Retina (tissue), 1 donor: Measurements from ENCODE around the gene DSCAM.

Source experiments
- DNase-seq: peaks from one replicate; pipeline ENCODE4 v3.0.0-alpha.2; 2016

The DSCAM gene

DNA sequence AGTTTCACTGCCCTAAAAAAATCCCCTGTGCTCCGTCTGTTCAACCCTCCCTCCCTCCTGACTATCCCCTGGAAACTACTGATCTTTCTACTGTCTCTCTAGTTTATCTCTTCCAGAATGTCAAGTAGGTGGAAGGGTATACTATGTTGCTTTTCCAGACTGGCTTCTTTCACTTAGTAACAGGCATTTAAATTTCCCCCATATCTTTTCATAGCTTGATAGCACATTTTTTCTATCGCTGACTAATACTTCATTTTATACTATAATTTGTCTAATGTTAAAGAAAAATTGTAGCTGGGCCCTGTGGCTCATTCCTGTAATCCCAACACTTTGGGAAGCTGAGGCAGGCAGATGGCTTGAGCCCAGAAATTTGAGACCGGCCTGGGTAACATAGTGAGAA, 142.8 kb downstream of the DSCAM start:
- DNase-seq: no peak

DNA sequence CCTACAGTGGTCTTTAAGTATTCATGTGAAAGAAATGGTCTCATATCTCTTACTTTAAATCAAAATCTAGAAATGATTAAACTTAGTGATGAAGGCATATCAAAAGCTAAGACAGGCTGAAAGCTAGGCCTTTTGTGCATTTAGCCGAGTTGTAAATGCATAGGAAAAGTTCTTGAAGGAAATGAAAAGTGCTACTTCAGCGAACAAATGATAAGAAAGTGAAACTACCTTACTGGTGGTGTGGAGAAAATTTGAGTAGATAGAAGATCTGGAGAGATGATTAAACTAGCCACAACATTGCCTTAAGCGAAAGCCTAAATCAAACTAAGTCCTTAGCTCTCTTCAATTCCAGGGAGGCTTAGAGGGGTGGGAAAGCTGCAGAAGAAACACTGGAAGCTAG, 147.6 kb downstream of the DSCAM start:
- no peak for DNase-seq

DNA sequence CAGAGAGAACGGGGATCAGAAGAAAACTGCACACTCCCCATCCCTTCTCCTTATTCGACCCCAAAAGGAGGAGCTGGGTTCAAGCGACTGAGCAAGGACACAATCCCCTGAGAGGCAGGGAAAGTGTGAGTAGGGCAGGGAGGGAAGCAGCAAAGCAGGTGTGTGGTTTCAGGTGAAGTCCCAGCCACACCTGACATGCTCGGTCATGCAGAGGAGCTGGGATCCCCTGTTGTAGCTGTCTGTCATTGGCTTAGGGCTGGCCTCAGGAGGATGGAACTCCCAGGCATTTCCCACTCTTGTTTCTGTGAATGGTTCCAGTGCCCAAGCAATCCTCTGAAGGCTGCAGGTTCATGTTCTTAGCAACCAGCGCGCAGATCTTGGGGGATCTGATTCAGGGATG, 150.7 kb downstream of the DSCAM start:
- no peak for DNase-seq

DNA sequence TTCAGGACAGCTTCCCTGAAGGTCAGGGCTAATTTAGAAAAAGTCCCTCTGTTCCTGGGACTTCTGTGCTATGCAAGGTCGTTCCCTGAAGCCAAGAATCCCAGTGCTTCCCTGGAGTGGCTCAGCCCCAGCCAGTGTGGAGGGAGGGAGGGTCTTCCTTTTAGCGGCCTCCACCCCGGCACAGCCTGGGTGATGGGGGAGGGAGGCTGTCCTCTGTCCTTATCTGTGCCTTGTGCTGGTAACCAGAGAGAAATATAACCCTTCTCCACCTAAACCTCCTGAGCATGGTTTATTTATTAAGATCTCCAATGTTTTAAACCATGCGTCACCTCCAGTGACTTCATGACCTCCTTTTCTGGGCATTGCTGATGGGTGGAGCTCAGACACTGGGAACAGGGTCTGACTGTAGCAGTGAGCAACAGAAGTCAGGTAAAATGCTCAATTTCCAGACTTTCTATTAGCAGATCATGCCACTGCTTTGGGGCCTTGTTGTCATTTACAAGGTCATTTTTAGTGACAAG, 157.1 kb downstream of the DSCAM start:
- no peak for DNase-seq

DNA sequence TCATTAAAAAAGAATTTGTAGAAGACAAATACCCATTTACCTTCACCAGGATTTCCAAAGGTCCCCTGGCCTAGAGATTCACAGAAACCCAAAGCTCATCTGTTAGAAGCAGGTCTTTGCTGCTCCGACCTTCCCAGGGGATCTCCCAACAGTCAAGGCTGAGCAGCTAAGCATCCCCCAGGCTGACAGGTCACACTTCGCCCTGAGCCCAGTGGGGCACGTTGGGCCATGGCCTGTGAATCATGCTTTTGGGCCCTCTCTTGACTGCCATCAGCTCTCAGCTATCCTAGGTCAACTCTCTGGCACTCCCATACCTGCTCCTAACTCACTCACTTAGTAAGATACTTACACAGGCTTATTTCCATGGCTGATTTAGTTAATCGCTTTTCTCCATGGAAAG, 157.7 kb downstream of the DSCAM start:
- DNase-seq: peak; percentile 36

DNA sequence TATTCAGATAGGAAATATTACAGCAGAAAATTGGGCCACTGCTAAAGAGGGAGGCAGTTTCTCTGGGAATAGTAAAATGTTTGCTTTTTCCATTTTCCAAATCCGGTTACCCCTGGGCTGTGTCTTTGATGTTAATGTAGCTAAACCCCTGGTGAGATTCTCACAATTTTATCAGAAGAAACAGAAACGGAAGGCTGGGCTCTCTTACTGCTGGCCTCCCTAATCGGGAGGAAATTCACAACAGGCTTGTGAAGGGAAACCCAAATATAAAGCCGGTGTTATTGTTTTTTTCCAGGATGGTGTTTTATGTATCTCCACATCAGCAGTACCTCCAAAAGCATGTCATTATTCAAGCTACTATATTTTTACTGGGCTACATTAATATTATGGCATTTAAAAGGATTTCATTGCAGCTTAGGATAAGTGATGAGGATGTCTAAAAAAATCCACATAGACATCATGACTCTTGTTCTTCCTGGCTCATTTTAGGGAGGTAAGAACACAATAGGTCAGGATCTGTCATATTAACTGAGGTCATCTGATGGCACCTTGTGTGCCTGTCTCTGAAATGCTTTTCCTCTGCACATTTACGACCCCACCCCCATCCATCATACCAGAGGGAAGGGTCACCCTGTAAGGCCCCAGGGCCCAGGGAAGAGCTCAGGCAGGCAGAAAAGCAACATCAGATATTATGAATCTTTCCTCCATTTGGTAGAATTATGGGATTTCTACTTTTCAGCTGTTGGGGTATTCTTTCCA, 158.7 kb downstream of the DSCAM start:
- DNase-seq: no peak

DNA sequence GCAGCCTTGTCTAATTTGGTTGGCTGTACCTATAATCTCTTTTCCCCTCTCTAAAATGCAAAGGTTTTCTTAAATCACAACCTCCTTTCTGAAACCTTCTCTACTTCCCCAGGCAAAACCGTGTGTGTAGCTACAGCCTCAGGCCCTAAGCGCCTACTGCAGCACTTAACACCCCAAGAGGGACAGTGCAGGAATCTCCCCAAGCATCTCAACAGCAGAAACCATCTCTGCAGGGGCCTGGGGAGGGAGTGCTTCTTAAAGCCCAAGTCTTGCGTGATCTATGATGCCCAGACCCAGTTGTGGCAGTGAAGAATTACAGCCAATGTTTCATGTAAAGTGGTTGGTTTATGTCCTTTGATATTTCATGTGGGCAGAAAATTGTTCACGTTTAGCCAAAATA, 159.3 kb downstream of the DSCAM start:
- peak; percentile 41 for DNase-seq

DNA sequence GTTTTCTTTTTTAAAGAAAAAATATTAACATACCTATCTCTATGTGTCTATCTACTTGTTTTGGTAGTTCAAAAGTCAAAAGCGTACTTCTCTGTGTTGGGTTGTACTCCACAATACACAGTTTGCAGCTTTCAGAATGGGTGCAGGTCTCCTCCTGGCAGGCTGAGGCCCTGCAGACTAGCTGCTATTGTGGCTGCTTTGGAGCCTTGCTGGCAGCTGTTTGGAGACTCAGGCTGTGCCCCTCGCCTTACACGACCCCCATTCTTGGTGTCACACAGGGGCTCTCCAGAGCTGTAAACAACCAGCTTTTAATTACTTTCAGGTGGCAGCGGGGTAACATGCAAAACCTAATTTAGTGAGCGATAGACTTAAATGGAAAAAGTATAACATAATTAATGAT, 160.4 kb downstream of the DSCAM start:
- no peak for DNase-seq

DNA sequence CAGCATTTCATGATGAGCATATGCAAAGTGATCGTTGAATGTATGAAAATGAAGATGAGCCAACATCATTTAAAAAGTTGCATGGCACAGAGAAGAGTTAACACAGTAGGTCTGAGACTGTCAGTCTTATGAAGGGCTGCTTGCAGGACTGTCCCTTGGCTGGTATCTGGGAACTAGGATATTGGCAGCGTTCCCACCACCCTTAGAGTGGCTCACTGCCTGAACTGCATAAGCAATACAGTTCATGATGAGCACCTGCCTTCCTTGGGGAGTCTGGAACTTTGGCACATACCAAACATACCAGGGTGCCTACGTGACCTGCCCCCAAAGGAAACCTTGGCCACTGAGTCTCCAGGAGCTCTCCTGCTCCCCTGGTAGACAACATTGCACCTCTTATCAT, 161.8 kb downstream of the DSCAM start:
- no peak for DNase-seq

DNA sequence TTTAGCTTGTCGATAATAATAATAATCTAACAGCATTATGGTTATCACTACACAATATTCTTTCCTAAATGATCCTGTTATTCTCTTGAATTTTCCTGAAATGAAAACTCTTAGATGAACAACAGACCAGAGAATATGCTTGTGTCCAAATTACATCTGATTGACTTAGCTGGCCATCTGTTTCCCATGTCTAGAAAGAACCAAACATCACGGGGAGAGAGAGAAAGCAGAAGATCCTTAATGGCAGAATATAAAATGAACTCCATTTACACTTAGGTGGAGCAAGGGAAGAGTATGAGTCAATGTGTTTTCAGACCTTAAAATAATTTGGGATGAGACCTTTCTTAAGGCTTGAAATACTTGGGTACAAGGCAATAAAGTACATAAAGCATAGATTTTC, 162.2 kb downstream of the DSCAM start:
- no peak for DNase-seq

DNA sequence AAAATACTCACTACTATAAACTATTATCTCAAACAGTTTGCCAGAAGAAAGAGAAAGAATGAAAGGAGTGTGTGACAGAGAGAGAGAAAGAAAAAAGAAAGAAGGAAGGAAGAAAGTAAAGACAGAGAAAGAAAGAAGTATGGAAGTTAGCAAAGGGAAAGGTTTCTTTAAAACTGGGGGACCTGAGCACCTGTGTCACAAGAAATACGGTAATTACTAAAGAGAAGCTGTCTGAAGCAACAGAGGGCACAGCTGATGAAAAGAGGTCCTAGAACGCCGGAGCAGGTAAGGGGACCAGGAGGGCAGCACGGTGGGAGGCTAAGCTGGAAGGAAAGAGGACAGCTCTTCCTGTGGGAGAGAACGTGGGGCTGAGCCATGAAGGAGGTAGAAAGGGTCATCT, 163.6 kb downstream of the DSCAM start:
- no peak for DNase-seq

DNA sequence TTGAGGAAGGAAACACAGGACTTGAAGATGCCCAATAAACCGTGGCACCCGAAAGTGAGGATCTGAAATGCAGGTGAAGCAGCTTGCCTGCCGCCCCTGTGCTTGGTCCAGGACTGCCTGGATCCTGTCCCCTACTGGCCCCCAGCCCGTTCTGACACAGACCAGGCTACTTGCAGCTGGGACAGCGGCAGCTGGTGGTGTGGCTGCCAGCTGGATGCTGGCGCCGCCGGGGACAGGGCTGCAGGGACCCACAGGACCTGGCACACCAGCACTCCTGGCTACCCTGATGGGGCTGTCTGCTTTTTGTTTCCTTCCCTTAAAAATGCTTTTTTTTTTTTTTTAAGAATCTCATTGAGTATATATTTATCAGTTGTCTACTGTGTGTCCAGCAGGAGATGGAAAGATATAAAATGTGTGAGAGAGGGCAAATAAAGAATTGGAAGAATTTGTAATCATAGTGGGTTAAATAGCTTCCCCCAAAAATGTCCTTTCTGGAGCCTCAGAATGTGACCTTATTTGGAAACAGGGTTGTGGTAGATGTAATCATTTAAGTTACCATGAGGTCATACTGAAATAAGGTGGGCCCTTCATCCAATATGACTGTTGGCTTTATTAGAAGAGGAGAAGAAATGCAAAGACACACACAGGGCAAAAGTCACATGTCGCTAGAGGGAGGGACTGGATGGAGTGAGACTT, 165.6 kb downstream of the DSCAM start:
- DNase-seq: no peak

DNA sequence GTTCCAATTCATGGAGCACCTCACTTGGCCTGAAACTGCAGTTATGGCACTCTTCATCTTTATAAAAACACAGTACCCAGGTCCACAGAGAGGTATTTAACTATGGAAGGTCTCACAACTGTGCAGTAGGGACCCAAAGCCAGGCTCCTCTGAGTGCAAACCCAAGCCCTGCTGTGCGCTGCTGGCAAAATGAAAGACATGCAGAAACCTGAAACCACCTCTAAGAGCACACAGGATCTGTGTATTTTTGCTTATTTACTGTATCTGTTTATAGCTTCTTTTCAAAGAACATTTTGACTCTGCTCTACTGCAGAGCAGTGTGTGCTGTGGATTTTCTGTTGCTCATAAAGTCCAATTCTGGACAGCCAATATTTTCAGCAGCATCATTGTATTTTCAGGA, 166.6 kb downstream of the DSCAM start:
- no peak for DNase-seq

DNA sequence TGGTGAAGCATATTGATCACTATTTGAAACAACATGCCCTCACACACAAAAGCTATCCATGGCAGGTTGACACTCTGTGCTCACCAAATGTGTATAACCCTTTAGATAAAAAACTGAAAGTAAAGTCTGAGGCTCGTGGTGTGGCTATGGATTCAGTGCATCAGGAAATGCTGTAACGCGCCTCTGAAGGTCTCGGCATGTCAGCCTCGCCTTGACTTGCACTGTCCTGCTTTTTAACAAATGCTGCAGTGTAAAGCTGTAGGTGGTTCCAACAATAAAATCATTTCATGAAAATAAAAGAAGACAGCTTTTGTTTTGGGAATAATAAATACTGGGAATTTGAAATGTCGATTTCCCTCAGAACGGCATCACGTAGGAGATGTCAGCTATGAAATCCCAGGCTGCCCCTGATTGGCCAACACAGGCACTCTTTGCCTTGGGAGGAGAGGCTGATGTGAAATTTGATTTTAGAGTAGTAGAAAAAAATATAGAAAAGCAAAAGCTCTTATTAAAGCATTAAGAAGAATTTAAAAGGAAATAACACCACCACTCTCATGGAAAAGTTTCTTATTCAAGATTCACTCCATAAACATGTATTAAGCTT, 168.2 kb downstream of the DSCAM start:
- no peak for DNase-seq

DNA sequence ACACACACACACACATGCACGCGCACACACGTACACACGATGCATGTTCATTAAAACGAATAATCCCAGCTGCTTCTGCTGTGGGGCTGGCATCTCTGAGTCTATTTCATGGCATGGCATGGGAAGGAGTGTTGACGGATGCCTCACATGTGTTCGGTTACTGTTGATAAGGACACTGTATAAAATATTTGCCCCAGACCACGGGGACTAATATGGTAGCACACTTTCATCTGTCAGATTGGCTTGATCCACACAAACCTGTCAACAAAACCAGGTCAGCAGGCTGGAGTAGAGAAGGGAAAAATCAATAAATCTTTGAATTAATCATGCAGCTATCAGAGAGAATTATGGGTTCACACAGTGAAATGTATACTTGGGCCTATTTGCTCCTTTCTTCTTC, 171.9 kb downstream of the DSCAM start:
- peak; percentile 46 for DNase-seq

DNA sequence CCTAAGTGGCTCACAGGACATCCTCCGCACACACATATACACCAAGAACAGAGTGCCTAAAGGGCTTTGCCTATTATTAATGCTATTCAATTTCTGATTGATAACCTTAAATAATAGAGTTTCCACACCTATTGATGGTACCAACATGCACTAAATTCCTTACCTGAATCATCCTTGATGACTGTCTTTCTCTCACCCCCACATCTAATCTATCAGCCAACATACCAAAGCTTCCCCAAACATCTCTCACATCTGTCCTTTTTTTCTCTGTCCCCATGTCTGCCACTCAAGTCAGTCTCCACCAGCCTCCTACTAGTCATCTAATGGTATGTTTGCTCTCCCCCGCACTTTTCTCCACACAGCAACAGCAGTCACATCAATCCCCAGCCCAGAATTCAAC, 174.4 kb downstream of the DSCAM start:
- no peak for DNase-seq

DNA sequence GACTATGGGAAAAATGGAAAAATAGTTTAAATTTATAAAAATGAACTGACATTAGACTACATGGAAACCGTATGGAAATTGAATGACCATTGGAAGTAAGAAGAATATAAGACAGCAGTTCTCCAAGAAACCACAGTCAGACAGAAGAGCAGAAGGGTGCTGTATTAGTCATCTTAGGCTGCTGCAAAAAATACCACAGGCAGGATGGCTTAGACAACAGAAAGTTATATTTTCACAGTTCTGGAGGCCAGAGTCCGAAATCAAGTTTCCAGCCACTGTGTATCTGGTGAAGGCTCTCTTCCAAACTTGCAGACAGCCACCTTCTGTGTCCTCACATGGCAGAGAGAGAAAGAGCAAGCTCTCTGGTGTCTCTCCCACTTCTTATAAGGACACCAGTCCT, 175.2 kb downstream of the DSCAM start:
- DNase-seq: no peak

DNA sequence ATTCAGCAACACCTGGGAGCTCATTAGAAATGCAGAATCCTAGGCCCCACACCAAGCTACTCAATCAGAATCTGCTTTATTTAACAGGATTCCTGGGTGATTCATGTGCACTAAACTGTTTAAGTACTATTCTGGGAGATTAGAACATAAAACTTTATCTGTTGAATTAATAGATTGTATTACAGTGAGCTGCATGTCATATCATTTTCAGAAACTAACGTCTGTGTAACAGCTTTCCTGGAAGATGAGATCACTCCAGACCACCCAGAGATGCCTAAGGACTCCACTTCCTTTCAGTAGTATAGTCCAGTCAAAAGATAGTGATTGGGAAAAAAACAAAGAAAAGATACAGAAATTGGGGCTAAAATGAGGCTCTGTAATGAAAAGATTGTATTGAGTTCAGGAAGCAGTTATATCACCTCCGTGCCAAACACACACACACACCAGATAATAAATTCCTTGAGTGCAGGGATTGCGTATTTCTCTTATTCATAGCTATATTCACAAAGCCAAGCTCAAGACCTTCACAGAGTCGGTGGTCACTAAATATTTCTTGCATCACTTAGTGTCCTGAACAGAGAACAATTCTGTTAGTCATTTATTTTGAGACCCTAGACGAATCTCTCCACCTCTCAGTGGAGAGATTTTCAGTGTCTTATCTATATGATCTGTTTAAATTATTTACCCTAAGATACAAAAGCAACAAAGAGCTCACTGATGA, 178.2 kb downstream of the DSCAM start:
- DNase-seq: no peak

DNA sequence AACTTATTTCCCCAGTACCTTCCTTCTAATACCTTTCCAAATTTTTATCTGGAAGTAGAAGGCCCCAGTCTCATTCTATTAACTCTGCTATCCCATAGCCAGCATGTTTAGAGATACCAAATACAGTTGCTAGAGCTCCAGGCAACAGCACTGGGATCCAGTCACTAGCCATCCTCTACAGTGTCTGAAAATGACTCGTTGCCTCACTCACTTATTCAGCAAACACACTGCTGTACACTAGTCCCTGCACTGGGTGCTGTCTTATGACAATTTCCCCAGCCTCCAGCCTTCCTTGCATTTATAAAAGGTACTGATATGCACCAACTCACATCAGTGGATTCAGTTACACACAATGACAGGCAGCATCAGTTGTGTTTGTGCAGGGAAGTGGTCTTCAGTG, 179.0 kb downstream of the DSCAM start:
- no peak for DNase-seq

DNA sequence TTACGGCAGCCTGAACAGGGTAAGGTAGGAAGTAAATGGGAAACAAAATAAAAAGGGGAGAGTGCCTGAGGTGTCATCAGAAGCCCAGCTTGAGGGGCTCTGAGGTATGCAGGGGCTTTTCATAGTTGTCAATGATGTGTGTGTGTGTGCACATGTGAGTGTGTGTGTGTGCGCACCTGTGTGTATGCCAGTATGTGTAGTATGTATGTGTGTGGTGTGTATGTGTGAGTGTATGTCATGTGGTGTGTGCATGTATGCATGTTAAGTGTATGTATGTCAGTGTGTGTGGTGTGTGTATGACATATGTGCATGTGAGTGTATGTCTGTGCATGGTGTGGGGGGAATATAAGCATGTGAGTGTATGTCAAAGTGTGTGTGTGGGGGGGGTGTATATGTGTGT, 184.1 kb downstream of the DSCAM start:
- no peak for DNase-seq

DNA sequence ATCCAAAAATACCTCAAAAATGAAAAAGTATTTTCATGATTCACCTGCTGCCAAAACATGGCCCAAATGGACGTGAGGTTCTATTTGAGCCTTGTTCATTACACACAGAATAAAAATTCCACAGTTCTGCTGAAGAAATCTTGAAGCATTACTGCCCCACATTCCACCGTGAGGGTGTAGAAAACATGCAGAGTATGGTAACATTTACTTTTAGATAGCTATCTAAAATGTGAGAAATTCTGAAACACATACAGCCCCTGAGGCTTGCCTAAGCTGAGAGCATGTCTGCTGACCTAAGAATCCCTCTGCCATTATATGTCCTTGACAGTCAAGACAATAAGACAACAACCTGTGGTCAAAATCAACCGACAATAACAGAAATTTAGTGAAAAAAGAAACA, 186.5 kb downstream of the DSCAM start:
- DNase-seq: no peak

DNA sequence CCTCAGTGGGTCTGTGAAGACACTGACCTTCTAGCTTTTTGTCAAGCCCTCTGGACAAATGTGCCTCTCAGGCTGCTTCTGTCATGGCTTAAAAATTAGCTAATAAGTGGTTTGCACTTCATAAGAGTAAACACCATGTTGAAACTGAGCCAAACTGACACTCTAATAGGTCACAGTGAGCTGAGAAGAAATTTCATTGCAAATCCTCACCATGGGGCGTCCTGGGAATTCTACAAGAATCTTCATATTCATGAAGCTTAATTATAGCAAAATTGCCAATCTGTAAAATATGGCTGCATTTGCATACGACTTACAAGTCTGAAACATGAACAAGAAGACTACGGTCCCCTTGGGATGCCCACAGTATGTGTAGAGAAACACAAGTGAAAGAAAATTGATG, 188.6 kb downstream of the DSCAM start:
- DNase-seq: no peak

DNA sequence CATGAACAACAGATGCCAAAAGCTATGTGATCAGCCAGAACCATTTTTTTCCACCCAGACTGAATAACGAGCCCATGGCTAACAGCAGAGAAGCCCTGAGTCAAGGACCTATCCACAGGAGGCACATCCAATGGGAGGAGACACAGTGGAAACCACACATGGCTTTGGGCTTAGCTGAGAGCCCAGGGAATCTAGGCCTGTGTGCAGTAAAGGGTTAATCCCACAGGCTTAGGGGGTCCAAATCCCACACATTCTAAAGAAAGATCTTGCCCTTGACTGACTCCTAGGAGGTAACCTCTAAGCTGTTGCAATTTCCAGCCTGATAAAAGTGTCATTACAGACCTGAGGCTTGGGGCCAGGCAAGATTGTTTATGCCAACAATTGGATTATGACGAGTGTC, 194.5 kb downstream of the DSCAM start:
- no peak for DNase-seq

DNA sequence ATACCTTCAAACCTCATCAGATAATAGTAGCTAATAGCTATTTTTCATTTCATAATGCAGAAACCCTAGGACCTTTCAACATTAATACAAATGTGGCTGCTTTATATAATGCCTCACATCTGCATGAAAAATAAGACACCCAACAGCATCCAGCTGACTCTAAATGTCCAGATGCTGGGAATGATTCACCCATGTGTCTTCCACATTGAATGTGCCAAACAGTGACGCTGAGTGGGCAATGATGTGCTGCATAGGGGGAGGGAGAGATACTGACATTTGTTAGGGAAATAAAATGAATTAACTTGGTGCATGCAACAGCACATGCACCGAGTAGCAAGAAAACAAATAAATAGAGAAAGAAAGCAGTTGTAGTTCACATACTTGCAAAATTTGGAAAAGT, 199.3 kb downstream of the DSCAM start:
- DNase-seq: no peak
